ENCODE data around the gene TMEM198.

The TMEM198 gene

DNA sequence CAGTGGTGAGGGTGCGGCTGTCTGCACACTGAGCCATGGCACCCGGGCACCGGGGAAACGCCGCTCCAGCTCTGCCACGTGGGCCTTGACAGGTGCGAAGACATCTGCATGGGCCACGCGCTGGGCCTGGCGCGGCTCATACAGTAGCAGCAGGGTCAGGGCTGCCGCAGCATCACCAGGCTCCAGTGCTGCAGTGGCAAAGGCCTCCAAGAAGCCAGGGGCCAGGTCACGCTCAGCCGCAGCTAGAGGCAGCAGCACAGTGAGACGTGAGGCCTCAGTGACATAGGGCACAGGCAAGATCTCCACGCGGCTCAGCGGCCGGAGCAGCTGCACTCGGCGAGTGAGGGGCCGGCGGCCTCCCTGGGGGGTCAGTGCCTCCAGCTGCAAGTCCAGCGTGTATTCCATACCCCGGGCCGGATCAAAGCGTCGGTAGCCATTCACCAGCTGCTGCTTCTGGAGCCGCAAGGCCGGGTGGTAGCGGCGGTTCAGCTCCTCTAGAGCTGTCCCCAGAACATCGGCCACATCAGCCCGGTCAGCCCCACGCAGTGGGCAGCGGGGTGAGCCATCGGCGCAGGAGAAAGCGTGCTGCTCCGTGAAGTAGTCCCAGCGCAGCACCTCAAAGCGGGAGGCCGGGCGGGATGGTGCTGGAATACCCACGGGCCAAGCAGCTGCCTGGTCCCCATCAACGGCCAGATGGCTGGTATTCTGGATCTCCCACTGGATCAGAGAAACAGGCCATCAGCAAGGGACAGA lies 3.7 kb upstream of the TMEM198 start:
- DNase-seq (ENCODE audit: low read depth) = no peak
- H3K4me3 ChIP-seq (ENCODE audit: low read length) = no peak overlapping the region
- TF ChIP-seq, protein P1, sequence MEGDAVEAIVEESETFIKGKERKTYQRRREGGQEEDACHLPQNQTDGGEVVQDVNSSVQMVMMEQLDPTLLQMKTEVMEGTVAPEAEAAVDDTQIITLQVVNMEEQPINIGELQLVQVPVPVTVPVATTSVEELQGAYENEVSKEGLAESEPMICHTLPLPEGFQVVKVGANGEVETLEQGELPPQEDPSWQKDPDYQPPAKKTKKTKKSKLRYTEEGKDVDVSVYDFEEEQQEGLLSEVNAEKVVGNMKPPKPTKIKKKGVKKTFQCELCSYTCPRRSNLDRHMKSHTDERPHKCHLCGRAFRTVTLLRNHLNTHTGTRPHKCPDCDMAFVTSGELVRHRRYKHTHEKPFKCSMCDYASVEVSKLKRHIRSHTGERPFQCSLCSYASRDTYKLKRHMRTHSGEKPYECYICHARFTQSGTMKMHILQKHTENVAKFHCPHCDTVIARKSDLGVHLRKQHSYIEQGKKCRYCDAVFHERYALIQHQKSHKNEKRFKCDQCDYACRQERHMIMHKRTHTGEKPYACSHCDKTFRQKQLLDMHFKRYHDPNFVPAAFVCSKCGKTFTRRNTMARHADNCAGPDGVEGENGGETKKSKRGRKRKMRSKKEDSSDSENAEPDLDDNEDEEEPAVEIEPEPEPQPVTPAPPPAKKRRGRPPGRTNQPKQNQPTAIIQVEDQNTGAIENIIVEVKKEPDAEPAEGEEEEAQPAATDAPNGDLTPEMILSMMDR (IDR thresholded peaks at IDR 0.05; ENCODE audit: insufficient read depth, low read depth, low read length, missing control alignments) = no peak

DNA sequence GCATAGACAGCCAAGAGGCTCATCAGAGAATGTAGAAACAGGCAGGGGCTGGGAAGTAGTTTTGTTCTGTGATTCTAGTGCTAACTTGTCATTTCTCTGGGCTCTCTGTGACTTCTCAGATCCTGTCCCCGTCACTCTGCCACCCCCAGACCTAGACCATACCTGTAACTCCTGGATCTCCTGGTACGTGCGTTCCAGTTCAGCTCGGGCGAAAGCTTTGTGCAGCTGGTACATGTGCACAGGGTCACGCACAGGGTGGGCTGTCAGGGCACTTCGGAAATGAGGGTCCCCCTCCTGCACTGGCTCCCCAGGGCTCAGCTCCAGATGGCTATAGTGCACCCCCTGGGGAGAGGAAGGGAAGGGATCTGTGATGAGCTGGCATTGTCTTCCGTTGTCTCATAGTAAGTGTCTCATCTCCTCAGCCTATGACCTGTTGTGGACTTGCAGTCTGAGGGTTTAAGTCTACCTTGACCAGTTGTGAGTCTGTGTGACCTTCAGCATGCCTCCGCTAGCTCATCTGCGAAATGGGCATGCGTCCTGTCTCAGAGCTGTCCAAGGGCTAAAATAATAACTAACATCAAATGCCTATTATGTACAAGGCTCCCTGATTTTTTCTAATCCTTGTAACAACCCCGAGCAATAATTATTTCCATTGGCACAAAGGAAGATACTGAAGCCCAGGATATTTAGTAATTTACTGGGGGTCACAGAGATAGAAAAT lies 2.9 kb upstream of the TMEM198 start:
- DNase-seq (ENCODE audit: low read depth) = no peak
- TF ChIP-seq, protein P1 (IDR thresholded peaks at IDR 0.05; ENCODE audit: insufficient read depth, low read depth, low read length, missing control alignments) = no peak
- H3K4me3 ChIP-seq (ENCODE audit: low read length) = no peak overlapping the region

DNA sequence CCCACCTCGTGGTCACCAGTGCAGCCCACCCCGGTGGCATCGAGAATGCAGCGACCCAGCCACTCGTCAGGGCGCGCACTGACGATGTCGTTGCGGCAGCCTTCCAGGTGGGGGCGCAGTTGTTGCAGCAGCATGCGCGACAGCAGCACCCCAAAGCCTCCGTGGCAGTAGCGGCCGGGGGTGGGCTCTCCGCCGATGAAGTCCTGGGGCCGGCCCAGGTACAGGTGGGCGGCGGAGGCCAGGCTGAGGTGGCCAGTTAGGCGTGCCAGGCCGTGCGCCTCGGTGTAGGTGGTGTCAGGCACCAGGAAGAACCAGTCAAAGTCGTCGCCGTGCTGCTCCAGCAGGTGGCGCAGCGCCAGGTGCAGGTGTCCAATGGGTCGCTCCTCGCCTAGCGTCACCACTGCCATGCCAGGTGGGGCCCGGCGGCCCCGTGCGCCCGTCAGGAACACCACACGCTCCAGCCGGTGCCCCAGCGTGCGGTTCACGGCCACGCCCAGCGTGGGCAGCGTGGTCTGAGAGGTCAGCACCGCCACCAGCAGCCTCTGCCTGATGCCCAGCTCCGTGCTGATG lies 2.1 kb upstream of the TMEM198 start:
- DNase-seq (ENCODE audit: low read depth) = peak; percentile 93
- peak overlapping the region; percentile 79 for H3K4me3 ChIP-seq (ENCODE audit: low read length)
- TF ChIP-seq, protein P1 (IDR thresholded peaks at IDR 0.05; ENCODE audit: insufficient read depth, low read depth, low read length, missing control alignments) = peak; percentile 88

DNA sequence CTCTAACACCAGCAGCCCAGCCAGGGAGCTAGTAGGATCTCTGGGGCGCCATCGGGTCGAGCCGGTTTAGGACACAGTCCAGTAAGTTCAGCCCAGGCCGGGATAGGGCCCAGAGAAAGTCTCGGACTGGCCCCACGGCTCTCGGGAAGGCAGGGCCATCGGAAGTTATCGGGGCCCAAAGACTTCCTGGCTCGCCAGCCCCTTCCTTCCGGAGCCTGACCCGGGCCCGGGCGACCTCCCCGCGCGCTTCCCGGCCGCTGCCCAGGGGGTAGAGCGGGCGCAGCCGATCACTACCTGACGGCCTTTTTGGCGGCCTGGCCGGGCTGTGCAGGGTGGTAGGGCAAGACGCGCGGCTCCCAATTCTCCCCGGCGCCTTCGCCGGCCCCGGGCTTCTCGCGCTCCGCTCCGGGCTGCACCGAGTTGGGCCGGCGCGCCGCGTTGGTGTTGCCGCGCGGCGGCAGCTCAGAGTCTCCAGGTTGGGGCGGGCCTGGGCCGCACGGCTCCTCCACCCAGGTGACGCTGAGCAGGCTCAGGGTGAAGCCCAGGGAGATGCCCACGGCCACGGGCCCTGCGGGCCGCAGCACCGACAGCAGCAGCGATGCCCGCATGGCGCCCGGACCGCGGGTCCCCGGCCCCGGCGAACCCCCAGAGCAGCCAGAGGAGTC lies 765 bp upstream of the TMEM198 start:
- H3K4me3 ChIP-seq (ENCODE audit: low read length) = peak overlapping the region; percentile 79
- peak; percentile 69 for DNase-seq (ENCODE audit: low read depth)
- TF ChIP-seq, protein P1 (IDR thresholded peaks at IDR 0.05; ENCODE audit: insufficient read depth, low read depth, low read length, missing control alignments) = no peak

DNA sequence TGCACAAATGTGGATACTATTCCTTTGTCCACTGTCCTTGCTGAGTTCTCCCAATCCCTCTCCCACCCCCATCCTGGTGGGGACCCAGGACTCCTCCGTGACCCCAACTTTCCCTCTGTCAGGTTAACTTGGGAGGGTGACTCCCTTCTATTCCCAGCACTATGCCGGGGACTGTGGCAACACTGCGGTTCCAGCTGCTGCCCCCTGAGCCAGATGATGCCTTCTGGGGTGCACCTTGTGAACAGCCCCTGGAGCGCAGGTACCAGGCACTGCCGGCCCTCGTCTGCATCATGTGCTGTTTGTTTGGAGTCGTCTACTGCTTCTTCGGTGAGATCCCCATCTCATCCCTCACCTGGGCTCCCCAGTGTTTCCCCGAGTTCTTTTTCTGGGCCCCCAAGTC lies 739 bp downstream of the TMEM198 start:
- H3K4me3 ChIP-seq (ENCODE audit: low read length) = no peak overlapping the region
- no peak for DNase-seq (ENCODE audit: low read depth)
- TF ChIP-seq, protein P1 (IDR thresholded peaks at IDR 0.05; ENCODE audit: insufficient read depth, low read depth, low read length, missing control alignments) = no peak

DNA sequence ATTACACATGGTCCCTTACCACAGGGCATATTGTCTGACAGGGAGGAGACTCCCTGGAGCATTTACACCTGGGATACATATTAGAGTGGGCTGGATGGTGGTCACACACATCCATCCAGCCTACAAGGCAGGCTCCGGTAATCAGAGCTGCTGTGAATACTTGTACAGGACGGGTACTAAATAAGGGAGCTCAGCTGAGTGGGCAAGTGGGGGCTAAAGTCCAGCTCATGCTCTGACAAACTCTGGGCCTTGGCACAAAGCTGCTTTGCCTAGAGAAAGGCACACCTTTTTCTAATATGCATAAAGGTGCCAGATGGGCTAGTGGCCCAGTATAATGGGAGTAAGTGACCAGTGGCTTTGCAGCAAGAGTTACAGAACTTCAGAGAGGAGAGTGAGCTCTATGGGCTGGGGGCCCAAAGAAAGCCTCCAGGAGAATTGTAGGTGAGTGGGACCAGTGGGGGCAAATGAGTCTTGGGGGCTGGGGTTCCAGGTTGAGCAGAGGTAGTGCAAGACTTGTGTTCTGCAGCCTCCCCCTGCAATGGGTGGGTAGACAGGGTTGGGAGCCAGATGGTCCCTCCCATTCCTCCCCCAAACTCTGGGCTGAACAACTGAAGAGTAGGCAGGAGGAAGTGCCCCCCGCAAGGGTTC lies 1.6 kb downstream of the TMEM198 start:
- no peak overlapping the region for H3K4me3 ChIP-seq (ENCODE audit: low read length)
- DNase-seq (ENCODE audit: low read depth) = no peak
- TF ChIP-seq, protein P1 (IDR thresholded peaks at IDR 0.05; ENCODE audit: insufficient read depth, low read depth, low read length, missing control alignments) = no peak

Measured in epithelial cell of esophagus (primary cell).